HG03558 (cell line): Measurements from ENCODE around the gene PDP2.

Experiments
- ATAC-seq: cut with Tn5 transposase; IDR thresholded peaks from one replicate; pipeline ENCODE4 v1.9.1; 2021; ENCODE audit warnings: moderate number of reproducible peaks; ENCODE audit not compliant: unreplicated experiment; ENCODE audit errors: extremely low read depth

Gene PDP2

DNA sequence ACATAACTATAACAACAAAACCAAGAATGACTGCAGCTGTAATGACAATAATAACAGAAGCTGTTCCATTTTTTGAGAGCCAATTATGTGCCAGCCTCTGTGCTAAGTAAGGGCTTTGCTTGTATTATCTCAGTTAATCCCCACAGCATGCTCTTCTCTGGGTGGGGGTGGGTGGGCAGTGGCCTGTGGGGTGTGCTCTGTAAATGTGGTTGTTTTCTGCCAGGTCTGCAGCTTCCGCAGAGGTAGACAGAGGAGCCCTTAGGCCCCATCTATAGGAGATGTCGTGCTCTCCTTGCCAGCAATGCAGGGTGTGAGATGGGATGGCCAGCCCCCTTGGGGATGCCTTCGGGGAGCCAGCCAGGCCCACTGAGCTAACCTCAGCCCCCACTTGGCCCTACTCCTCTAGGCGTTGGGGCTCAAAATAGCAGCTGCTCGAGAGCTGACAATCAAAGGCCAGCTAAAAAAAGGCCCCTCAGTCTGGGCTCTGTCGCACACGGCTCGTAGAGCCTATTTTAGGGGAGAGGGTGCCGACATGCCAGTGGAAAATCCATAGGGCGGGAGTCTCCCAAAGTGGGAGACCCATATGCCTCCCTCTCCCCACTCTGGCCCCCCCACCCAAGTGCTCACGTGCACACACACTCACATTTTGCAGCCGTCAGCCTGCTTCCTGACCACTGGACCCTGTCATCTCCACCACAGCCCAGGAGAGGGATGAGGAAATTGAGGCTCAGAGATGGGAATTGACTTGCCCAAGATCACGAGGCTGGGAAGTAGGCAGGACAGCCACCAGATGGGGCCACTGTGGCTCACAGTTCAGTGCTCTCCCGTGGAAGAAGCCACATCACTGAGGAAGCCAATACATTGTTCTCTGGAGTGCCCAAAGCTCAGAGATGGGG lies 22.6 kb downstream of the PDP2 start:
- ATAC-seq, result no peak

DNA sequence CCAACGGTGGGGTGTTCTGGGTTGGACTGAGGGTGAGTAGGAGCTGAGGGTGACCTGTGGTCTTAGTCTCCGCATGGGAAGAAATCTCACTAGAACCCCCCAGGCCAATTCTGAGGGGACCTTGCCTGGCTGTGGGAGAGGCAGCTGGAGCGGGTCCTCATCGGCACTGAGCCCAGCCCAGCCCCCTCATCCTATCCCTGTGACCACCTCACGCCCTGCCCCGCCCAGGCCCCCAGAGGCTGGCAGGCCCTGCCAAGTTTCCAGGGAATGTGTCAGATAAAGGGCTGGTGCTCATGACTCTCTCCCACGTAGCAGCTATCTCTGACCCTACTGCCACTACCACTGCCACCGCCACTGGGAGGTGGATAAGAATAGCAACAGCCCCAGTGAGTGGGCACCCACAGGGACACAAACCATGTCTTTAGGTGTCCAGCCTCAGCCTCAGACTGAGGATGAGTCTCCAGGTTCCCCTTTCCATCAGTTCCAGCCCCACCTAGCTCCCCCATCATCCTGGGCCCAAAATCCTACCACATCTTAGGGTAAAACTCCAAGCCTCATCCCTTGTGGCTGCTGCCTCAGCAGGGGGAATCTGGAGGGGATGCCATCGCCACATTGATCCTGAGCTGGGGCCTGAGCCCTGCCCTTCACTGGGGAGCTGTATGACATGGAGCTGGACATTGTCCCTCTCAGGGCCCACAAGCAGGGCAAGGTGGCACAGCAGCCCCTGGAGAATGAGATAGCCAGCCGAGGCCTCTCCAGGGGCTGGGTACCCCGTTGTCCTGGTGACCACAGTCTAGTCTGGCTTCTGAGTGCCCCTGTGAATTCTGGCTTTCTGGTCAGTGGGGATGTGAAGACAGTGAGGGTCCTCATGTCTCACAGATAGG lies 23.5 kb downstream of the PDP2 start:
- no peak for ATAC-seq

- no peak for ATAC-seq
Observed at GRCh38 chr16:66904428-66904845, 24.1 kb downstream of the PDP2 start.

- no peak for ATAC-seq
Observed at GRCh38 chr16:66904846-66905632, 24.7 kb downstream of the PDP2 start.

DNA sequence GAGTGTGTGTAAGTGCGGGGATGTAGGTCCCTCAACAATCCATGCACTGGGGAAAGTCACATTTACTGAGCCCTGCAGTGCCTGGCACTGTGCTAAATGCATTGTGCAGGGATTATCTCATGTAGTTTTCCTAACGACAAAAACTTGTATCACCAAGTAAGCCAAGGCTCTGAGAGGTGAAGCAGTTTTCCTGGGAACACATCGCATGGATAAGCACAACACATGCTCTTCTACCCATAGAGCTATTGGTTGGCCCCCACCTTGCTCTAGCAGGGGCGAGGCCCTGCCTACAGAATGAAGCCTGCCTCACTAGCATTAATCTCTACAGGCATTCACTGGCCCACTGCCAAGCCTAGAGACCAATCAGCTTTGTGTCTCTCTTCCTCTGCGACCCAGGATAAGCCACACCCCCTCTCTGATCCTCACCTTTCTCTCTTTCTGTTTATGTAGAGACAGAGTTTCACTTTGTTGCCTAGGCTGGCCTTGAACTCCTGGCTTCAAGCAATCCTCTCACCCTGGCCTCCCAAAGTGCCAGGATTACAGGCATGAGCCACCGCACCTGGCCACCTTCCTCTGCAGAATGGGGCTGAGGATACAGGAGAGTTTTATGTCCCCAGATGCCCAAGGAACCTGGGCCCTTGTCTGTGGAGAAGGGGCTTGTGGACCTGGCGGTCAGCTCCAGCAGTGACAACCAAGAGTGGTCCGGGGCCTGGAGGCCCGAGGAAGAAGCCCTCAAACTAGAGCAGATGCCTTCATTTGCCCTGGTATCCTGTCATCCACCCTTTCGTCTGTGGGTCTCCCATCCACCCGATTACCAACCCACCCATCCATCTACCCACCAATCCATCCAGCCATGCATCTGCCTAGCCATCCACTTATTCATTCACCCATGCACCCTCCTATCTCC lies 25.6 kb downstream of the PDP2 start:
- ATAC-seq, result no peak

GRCh38 chr16:66906916-66907836 lies 26.9 kb downstream of the PDP2 start:
- no peak for ATAC-seq

- ATAC-seq, result no peak
Observed at GRCh38 chr16:66908116-66908515, 27.8 kb downstream of the PDP2 start.

GRCh38 chr16:66908762-66909559 lies 28.6 kb downstream of the PDP2 start:
- ATAC-seq, result no peak

- ATAC-seq, result no peak
Observed at GRCh38 chr16:66910175-66910940, 30.0 kb downstream of the PDP2 start.

DNA sequence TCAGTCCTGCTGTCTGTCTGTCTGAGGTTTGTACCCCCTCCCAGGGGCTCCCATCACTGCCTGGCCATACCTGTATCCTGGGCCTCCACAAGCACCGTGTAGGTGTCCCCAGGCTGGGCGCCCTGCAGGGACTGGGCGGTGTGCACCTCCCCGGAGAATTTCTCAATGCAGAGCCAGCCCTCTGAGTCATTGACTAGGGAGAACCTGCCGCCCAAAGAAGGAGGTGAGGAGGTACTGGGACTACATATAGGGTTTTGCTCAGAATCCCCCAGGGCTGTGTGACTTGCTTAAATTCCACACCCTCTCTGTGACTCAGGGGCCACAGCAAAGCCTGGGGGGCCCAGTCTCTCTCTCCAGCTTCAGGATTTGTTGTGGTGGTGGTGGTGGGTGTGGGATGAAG lies 30.8 kb downstream of the PDP2 start:
- ATAC-seq, result no peak

- ATAC-seq, result no peak
Observed at GRCh38 chr16:66911801-66912200, 31.5 kb downstream of the PDP2 start.

DNA sequence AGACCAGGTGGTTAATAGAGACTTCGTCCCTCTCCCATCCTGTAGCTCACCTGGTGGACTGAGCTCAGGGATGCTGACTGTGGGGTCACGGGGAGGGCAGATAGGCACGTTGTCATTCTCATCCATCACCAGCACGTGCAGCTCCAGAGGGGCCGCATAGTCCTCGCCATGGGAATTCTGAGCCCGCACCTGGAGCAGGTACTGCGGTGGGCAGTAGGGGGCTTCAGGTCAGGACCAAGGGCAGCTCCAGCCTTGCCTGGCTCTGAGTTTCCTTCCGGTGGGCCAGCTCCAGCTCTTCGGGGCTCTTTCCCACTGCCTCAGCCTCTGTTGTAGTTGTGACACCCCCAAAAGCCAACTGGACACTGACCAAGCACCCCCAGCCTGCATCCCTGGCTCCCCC lies 32.8 kb downstream of the PDP2 start:
- ATAC-seq, result no peak

- no peak for ATAC-seq
Observed at GRCh38 chr16:66913711-66914110, 33.4 kb downstream of the PDP2 start.

DNA sequence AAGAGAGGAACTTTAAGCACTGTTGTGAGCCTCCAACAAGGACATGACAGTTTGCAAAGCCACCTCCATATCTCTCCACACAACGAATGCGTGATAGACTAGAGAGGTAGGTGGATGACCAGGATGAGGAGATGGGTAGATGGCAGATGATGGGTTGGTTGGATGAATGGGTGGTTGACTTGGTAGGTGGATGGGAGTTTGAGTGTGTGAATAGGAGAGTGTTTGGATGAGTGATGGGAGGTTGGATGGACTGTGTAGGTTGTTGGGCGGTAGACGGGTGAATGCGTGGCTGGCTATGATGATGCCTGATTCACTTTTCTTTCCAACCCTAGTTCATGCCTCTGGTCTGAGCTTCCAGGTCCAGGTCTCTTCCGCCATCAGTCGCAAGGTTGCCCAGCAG lies 34.2 kb downstream of the PDP2 start:
- ATAC-seq, result no peak

DNA sequence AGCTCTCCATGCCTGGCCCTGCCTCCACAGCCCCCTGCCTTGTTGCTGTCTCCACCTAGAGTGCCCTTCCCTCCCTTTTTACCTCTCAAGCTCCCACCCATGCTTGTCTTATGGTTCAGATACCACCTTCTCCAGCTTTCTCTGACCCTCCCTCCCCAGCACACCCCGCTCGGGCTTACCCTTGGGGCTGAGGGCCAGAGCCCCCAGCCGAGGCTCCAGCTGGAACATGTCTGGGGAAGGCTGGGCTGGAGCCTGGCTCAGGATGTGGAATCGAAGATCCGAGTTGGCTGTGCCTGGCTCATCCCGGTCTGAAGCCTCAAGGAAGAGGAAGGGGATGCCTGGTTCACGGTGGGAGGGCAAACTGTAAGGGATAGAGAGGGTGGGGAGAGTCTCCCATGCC lies 34.7 kb downstream of the PDP2 start:
- no peak for ATAC-seq

DNA sequence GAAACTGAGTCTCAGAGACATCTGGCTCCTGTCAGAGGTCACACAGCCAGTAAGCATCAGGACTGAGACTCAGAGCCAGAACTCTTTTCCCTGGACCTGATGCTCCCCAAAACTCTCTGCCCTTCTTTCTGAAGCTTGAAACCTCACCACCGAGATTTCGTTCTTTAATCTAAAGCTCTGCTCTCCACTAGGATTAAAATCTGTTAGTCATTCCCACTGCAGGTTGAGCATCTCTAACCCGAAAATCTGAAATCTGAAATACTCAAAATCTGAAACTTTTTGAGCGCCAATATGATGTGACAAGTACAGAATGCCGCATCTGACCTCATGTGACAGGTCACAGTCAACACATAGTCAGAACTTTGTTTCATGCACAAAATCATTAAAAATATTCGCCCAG lies 36.2 kb downstream of the PDP2 start:
- no peak for ATAC-seq

- ATAC-seq, result no peak
Observed at GRCh38 chr16:66917741-66918140, 37.4 kb downstream of the PDP2 start.
